CD14-positive monocyte (primary cell): ENCODE results near the gene CDSN. TPM values are rescaled to one million over a fixed set of nuclear protein-coding genes. Genes with fewer than 3 reads are reported as not detected.

Source experiments
- DNase-seq, 3 donors: peaks; one replicate each; pipeline ENCODE4 v3.0.0-alpha.2; 2011 to 2022
- H2AFZ ChIP-seq: 2 replicates; pipeline ENCODE4 v1.6.0; 2012; ENCODE audit warnings: mild to moderate bottlenecking, low read depth, low read length, inconsistent platforms; ENCODE audit not compliant: insufficient read depth, poor library complexity, severe bottlenecking
- H3K27ac ChIP-seq, 2 donors: 1 replicate in 1 of 2; 2 replicates in 1 of 2; pipeline ENCODE4 v1.5.1; 2012 to 2013; ENCODE audit warnings: low read length in 2 of 2, control low read depth in 1 of 2, inconsistent platforms in 1 of 2, low read depth in 1 of 2, mild to moderate bottlenecking in 1 of 2
- H3K27me3 ChIP-seq, 2 donors: one replicate each; pipeline versions ENCODE4 v1.6.0 to v1.6.1; 2011 to 2013; ENCODE audit warnings: low read length in 2 of 2; ENCODE audit not compliant: control insufficient read depth in 2 of 2, insufficient read depth in 2 of 2
- H3K36me3 ChIP-seq, 2 donors: replicated peaks in 1 of 2; 1 replicate in 1 of 2; 2 replicates in 1 of 2; pipeline versions ENCODE4 v1.5.1 to v1.6.1; 2012 to 2013; ENCODE audit warnings: low read length in 2 of 2, control low read depth in 1 of 2, inconsistent platforms in 1 of 2, mild to moderate bottlenecking in 1 of 2; ENCODE audit not compliant: insufficient read depth in 2 of 2, control insufficient read depth in 1 of 2
- H3K4me1 ChIP-seq, 2 donors: 1 replicate in 1 of 2; 2 replicates in 1 of 2; pipeline versions ENCODE4 v1.5.1 to v1.6.1; 2012 to 2013; ENCODE audit warnings: low read length in 2 of 2, control low read depth in 1 of 2, inconsistent platforms in 1 of 2, mild to moderate bottlenecking in 1 of 2, moderate library complexity in 1 of 2; ENCODE audit not compliant: insufficient read depth in 2 of 2, control insufficient read depth in 1 of 2
- H3K4me2 ChIP-seq: replicated peaks from 2 replicates; pipeline ENCODE3; 2012; ENCODE audit warnings: low read length, moderate library complexity, mild to moderate bottlenecking; ENCODE audit not compliant: poor library complexity, severe bottlenecking; ENCODE audit errors: extremely low read depth
- H3K4me3 ChIP-seq, 3 experiments: fragments of 200-600 bp in 1 of 3; sonication (generic) in 1 of 3; replicated peaks in 1 of 3; 1 replicate in 2 of 3; 2 replicates in 1 of 3; pipeline ENCODE4 v1.5.1; 2011 to 2013; ENCODE audit warnings: low read length in 3 of 3, mild to moderate bottlenecking in 3 of 3, control low read depth in 2 of 3, low read depth in 2 of 3, inconsistent platforms in 1 of 3, moderate library complexity in 1 of 3
- H3K79me2 ChIP-seq: 2 replicates; pipeline ENCODE4 v1.6.0; 2012; ENCODE audit warnings: mild to moderate bottlenecking, control low read depth, inconsistent platforms, low read length, moderate library complexity; ENCODE audit not compliant: insufficient read depth
- H3K9ac ChIP-seq: 2 replicates; pipeline ENCODE4 v1.6.0; 2017; ENCODE audit warnings: low read length, mild to moderate bottlenecking; ENCODE audit not compliant: insufficient read depth, poor library complexity, severe bottlenecking
- H3K9me3 ChIP-seq, 2 donors: replicated peaks in 1 of 2; 1 replicate in 1 of 2; 2 replicates in 1 of 2; pipeline versions ENCODE4 v1.5.1 to v1.6.1; 2012 to 2013; ENCODE audit warnings: low read length in 2 of 2, control low read depth in 1 of 2; ENCODE audit not compliant: control insufficient read depth in 1 of 2, insufficient read depth in 1 of 2
- H4K20me1 ChIP-seq: 2 replicates; pipeline ENCODE4 v1.6.0; 2012; ENCODE audit warnings: mild to moderate bottlenecking, low read length, control low read depth, moderate library complexity; ENCODE audit not compliant: insufficient read depth
- H3K27ac Mint-ChIP-seq, 7 donors: one replicate each; pipeline ENCODE4 v1.8.0; 2020; ENCODE audit warnings: mild to moderate bottlenecking in 7 of 7, mixed read lengths in 7 of 7, moderate library complexity in 6 of 7, inconsistent platforms in 2 of 7
- H3K27me3 Mint-ChIP-seq, 3 donors: one replicate each; pipeline ENCODE4 v1.8.0; 2021 to 2022; ENCODE audit warnings: low read depth in 3 of 3, mild to moderate bottlenecking in 3 of 3, mixed read lengths in 3 of 3, moderate library complexity in 3 of 3, inconsistent platforms in 1 of 3
- H3K36me3 Mint-ChIP-seq, 2 donors: one replicate each; pipeline ENCODE4 v1.8.0; 2020; ENCODE audit warnings: mixed read lengths in 2 of 2, inconsistent platforms in 1 of 2, mild to moderate bottlenecking in 1 of 2
- H3K4me1 Mint-ChIP-seq: one replicate; pipeline ENCODE4 v1.8.0; 2020; ENCODE audit warnings: mild to moderate bottlenecking, mixed read lengths
- H3K4me3 Mint-ChIP-seq, 2 donors: one replicate each; pipeline ENCODE4 v1.8.0; 2020; ENCODE audit warnings: mild to moderate bottlenecking in 2 of 2, mixed read lengths in 2 of 2, moderate library complexity in 1 of 2
- H3K9me3 Mint-ChIP-seq, 7 donors: one replicate each; pipeline ENCODE4 v1.8.0; 2020 to 2022; ENCODE audit warnings: mixed read lengths in 7 of 7, mild to moderate bottlenecking in 6 of 7, moderate library complexity in 6 of 7, inconsistent platforms in 2 of 7
- WGBS: methylation state at CpG from one replicate; pipeline ENCODE4 v1.1.5; 2013; ENCODE audit warnings: missing lambda C conversion rate; ENCODE audit not compliant: insufficient coverage; 5-methylcytosine and 5-hydroxymethylcytosine counted together
- intact Hi-C, 2 donors: fragments of 100-400 bp; cut with micrococcal nuclease; formaldehyde crosslinking; loops; one replicate each; pipeline versions ENCODE4 v1.15.0 to v1.15.1; 2023
- polyA plus RNA-seq, 3 donors: library from polyadenylated mRNA; depleted of rRNA in 1 of 3; unstranded in 2 of 3; stranded (reverse) in 1 of 3; fragments of 300-500 nt in 2 of 3; fragments of >200 nt in 1 of 3; fragmentation: Illumina TruSeq in 2 of 3; gene quantifications; 1 replicate in 2 of 3; 2 replicates in 1 of 3; pipeline ENCODE4 v1.2.3, GENCODE V29; 2012 to 2021
- TF ChIP-seq, protein P1 (sequence below): fragments of 200-600 bp; IDR thresholded peaks from one replicate; pipeline ENCODE4 v1.8.0; 2022; ENCODE audit warnings: antibody characterized with exemption, mild to moderate bottlenecking

CDSN gene
- polyA plus RNA-seq, 3 donors = not detected

DNA sequence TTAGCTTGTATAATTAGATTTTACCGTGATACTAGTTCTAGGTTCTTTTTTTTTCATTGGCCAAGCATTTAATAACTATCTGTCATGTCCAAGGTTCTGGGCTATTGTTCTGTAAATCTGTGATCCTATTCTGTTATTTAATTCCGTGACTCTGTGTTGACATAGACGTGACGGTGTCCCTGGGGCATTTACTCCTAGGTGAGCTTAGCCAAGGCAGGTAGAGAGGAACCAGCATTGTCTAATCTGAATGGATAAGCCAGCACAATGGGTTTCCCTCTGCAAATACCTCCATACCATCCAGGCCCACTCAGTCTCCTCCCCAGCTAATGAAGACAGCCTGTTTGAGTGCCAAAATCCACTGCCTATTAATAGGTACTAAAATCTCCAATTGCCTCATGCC, 8.9 kb upstream of the CDSN start:
- H3K36me3 Mint-ChIP-seq = no peaks in the 10 kb centered on the region
- H3K4me1 Mint-ChIP-seq = peaks cover 8% of the 10 kb centered on the region
- H3K27me3 Mint-ChIP-seq = peaks cover 2 to 8% (median 4%) of the 10 kb centered on the region in 3 donors
- Histone ChIP-seq H2AFZ (no peak overlapping the region), H3K4me1 (no peaks in the 10 kb centered on the region), H3K36me3 (no peaks in the 10 kb centered on the region), H3K27me3 (no peaks in the 10 kb centered on the region), H3K9ac (no peak overlapping the region), H4K20me1 (no peaks in the 10 kb centered on the region), H3K4me2 (no peak overlapping the region), H3K27ac (no peak overlapping the region), H3K79me2 (no peaks in the 10 kb centered on the region), H3K4me3 (no peak overlapping the region), H3K9me3 (no peaks in the 10 kb centered on the region)
- TF ChIP-seq, protein P1, sequence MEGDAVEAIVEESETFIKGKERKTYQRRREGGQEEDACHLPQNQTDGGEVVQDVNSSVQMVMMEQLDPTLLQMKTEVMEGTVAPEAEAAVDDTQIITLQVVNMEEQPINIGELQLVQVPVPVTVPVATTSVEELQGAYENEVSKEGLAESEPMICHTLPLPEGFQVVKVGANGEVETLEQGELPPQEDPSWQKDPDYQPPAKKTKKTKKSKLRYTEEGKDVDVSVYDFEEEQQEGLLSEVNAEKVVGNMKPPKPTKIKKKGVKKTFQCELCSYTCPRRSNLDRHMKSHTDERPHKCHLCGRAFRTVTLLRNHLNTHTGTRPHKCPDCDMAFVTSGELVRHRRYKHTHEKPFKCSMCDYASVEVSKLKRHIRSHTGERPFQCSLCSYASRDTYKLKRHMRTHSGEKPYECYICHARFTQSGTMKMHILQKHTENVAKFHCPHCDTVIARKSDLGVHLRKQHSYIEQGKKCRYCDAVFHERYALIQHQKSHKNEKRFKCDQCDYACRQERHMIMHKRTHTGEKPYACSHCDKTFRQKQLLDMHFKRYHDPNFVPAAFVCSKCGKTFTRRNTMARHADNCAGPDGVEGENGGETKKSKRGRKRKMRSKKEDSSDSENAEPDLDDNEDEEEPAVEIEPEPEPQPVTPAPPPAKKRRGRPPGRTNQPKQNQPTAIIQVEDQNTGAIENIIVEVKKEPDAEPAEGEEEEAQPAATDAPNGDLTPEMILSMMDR = no peak
- WGBS = 96% methylated on average over 3 of the region's 4 CpGs
- H3K4me3 Mint-ChIP-seq = no peak overlapping the region
- intact Hi-C loops = no loop called here
- no peak for DNase-seq
- H3K9me3 Mint-ChIP-seq = peaks cover 0 to 2% (median 0%) of the 10 kb centered on the region in 7 donors
- no peak overlapping the region for H3K27ac Mint-ChIP-seq

DNA sequence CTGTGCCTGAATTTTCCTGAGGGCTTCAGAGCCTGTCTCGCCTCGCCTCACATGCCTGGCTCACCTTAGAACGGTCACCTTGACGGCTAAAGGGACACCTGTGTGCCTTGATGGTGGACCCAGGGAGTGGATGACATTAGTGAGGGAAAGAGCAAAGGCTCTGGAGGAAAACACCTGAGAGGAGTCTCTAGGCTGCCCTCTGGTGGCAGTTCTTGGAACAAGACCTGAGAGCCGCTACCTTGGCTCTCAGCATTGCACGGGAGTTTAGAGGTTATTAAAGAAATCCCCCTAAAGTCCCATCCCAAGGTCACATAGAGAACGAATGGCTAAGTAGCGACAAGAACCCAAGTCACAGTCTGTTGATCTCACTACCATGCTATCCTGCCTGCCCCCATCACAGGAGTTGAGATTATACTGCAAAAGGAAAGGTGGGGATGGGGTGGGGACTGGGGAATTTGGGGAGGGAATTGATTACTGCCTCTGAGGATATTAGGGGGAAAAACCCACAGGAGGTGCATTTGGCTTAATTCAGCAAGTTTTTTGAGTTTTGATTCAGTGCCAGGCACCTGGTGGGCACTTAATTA, 7.9 kb upstream of the CDSN start:
- Histone ChIP-seq H3K9ac (no peak overlapping the region), H3K27ac (no peak overlapping the region), H3K27me3 (no peaks in the 10 kb centered on the region), H3K36me3 (no peaks in the 10 kb centered on the region), H4K20me1 (no peaks in the 10 kb centered on the region), H3K4me1 (no peaks in the 10 kb centered on the region), H3K4me3 (no peak overlapping the region), H2AFZ (no peak overlapping the region), H3K9me3 (no peaks in the 10 kb centered on the region), H3K79me2 (no peaks in the 10 kb centered on the region), H3K4me2 (no peak overlapping the region)
- Mint-ChIP-seq H3K9me3 (peaks cover 0 to 2% (median 0%) of the 10 kb centered on the region in 7 donors), H3K4me1 (peaks cover 8% of the 10 kb centered on the region), H3K4me3 (no peak overlapping the region), H3K27me3 (peaks cover 4 to 10% (median 5%) of the 10 kb centered on the region in 3 donors), H3K36me3 (no peaks in the 10 kb centered on the region), H3K27ac (peak overlapping the region in 1 of 7 donors; percentile 38)
- peak; percentile 23 to 56 (median 46) for DNase-seq
- WGBS = 36% methylated on average over 4 of the region's 8 CpGs
- TF ChIP-seq, protein P1 = peak; percentile 92
- intact Hi-C loops = no loop called here
